ENCODE data around the gene DTD1.

GRCh38 chr20:18647777-18648176, 59.9 kb downstream of the DTD1 start:
- TF ChIP-seq CTCF (conservative IDR thresholded peaks at IDR 0.05; ENCODE audit: low read depth, low read length) (no peak), EZH2 (IDR thresholded peaks at IDR 0.05; ENCODE audit: borderline replicate concordance, low read depth, low read length, poor library complexity, severe bottlenecking) (no peak)

All from A673 (cell line).